ENCODE results near the gene ROR2.

The ROR2 gene

DNA sequence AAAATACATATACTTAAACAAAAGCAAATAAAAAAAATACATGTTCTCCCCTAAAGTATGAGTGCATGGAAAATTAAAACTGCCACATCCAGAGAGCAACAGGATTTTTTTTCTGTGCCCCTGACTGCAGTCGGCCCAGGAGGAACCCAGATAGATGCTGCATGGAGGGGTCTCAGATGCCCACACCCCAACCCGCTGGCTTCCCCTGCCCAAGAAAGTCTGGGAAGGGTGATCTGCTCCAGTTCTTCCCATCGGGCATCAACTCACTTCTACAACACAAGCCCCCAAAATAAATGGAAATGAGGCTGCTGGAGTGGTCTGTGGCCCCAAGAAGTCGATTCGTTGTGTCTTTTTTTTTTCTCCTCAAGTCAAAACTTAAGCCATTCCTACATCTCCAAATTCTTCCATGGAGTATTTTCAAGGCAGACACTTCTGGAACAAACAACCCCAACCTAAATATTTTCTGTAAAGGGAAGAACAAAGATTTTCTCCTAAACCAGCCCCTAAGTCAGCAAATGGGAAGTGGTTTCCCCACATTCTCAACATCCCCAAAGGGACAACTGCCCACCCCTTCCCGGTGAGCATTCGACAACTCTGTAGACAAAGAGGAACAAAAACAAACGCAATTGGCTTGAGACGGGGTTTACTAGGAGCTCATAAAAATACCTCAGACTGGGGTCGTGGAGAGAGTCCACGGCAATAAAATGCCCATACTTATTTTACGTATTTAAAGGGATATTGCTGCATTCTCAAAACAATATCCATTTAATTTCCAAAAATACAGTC lies 46.7 kb downstream of the ROR2 start:
- Histone ChIP-seq H3K4me1 (ENCODE audit: control insufficient read depth, insufficient read depth, low read length) (peaks cover 40% of the 10 kb centered on the region), H3K27me3 (ENCODE audit: control insufficient read depth, insufficient read depth, low read length) (peaks cover 27% of the 10 kb centered on the region), H3K4me3 (ENCODE audit: low read length) (no peak overlapping the region), H3K9ac (ENCODE audit: low read length) (no peak overlapping the region), H3K9me3 (ENCODE audit: control insufficient read depth, low read length) (no peaks in the 10 kb centered on the region), H3K36me3 (ENCODE audit: control insufficient read depth, insufficient read depth, low read length) (no peaks in the 10 kb centered on the region)

DNA sequence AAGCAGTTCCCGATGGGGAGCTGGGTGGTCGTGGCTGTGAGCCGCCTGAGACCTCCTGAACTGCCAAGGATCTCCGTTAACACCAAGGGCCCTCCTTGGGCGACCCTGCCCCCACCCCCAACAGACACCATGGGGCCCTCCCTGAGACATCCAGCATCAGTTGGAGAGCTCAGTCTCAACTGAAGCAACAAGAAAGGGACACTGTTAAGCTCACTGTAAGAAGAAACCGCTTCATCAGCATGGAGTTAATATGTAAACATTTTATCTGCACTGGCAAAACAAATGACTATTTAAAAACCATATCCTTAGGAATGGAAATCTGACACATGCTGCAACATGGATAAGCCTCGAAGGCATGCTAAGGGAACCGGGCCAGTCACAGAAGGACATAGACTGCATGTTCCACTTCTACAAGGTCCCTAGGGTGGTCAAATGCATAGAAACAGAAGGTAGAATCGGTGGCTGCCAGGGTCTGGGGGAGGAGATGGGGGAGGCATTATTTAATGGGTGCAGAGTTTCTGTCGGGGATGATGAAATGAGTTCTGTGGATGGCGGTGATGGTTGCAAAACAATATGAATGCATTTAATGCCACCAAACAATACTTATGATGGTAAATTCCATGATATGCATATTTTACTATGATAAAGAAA lies 47.4 kb downstream of the ROR2 start:
- Histone ChIP-seq H3K27me3 (ENCODE audit: control insufficient read depth, insufficient read depth, low read length) (peaks cover 33% of the 10 kb centered on the region), H3K4me1 (ENCODE audit: control insufficient read depth, insufficient read depth, low read length) (peaks cover 40% of the 10 kb centered on the region), H3K36me3 (ENCODE audit: control insufficient read depth, insufficient read depth, low read length) (no peaks in the 10 kb centered on the region), H3K9me3 (ENCODE audit: control insufficient read depth, low read length) (no peaks in the 10 kb centered on the region), H3K9ac (ENCODE audit: low read length) (no peak overlapping the region), H3K4me3 (ENCODE audit: low read length) (no peak overlapping the region)

DNA sequence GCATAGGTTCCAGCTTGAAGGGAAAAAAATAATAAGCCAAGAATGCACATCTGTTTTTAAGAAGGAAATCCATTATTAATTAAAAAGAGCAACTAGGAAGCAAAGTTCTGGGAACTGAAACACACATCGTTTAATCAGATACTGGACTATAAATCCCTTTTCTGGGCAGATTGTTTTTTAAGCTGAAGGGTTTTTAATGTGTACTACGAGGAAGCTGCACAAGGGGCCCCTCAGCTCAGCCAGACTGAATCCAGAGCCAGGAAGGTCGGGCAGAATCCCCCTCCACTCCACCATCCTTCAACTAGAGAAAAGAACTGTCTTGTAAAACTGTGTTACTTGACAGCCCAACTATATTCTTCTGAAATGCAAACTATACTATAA lies 49.2 kb downstream of the ROR2 start:
- Histone ChIP-seq H3K4me3 (ENCODE audit: low read length) (no peak overlapping the region), H3K27me3 (ENCODE audit: control insufficient read depth, insufficient read depth, low read length) (peaks cover 33% of the 10 kb centered on the region), H3K9me3 (ENCODE audit: control insufficient read depth, low read length) (no peaks in the 10 kb centered on the region), H3K9ac (ENCODE audit: low read length) (no peak overlapping the region), H3K4me1 (ENCODE audit: control insufficient read depth, insufficient read depth, low read length) (peaks cover 53% of the 10 kb centered on the region), H3K36me3 (ENCODE audit: control insufficient read depth, insufficient read depth, low read length) (no peaks in the 10 kb centered on the region)

DNA sequence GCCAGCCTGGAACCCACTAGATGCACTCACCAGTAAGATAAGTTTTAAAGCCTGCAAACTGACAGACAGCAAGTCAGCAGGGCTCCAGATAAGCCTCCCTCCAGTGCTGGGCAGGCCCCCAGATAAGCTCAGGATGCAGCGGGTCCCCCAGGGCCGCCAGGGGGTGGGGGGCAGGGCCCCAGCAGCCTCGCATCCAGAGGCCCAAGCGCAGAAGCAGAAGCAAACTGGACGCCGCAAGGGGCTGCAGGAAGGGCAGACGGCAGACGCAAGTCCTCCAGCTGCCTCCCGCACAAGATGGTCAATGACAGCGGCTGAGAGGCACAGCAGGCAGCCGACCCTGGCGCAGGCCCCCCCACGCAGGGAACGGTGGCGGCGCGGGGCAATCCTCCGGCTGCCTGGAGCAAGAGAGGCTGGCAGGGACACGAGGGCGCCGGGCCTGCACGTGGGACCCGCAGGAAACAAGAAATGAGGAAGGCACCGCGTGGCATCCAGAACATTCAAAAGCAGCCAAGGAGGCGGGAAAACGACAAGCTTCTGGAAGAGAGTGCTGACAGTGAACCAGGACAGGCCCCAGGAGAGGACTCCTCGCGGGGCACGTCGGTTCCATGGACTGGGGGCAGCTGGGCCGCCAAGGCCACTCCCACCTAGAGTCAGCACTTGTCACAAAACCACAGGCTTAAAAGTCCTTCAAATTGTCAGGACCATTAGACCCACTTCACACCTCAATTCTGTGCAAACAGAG lies 49.8 kb downstream of the ROR2 start:
- H3K4me3 ChIP-seq (ENCODE audit: low read length): no peak overlapping the region
- H3K4me1 ChIP-seq (ENCODE audit: control insufficient read depth, insufficient read depth, low read length): peaks cover 53% of the 10 kb centered on the region
- H3K9me3 ChIP-seq (ENCODE audit: control insufficient read depth, low read length): no peaks in the 10 kb centered on the region
- H3K36me3 ChIP-seq (ENCODE audit: control insufficient read depth, insufficient read depth, low read length): no peaks in the 10 kb centered on the region
- H3K9ac ChIP-seq (ENCODE audit: low read length): no peak overlapping the region
- peaks cover 33% of the 10 kb centered on the region for H3K27me3 ChIP-seq (ENCODE audit: control insufficient read depth, insufficient read depth, low read length)

DNA sequence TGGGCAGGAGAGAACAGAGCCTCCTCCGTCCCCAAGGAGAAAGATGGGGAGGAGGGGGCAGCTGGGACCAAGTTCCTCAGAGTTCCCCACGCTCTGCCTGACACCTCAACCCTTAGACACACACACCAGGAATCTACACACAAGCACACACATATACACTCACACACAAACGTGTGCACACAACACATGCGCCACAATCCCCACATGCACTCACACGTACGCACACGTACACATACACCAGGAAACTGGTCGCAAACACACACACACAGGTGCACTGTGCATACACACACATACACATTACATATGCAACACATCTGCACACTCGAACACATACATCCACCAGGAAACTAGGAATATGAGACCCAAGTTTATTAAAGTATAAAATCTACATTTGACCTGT lies 50.4 kb downstream of the ROR2 start:
- peaks cover 53% of the 10 kb centered on the region for H3K4me1 ChIP-seq (ENCODE audit: control insufficient read depth, insufficient read depth, low read length)
- no peak overlapping the region for H3K9ac ChIP-seq (ENCODE audit: low read length)
- H3K9me3 ChIP-seq (ENCODE audit: control insufficient read depth, low read length): no peaks in the 10 kb centered on the region
- H3K4me3 ChIP-seq (ENCODE audit: low read length): no peak overlapping the region
- no peaks in the 10 kb centered on the region for H3K36me3 ChIP-seq (ENCODE audit: control insufficient read depth, insufficient read depth, low read length)
- H3K27me3 ChIP-seq (ENCODE audit: control insufficient read depth, insufficient read depth, low read length): peaks cover 33% of the 10 kb centered on the region

DNA sequence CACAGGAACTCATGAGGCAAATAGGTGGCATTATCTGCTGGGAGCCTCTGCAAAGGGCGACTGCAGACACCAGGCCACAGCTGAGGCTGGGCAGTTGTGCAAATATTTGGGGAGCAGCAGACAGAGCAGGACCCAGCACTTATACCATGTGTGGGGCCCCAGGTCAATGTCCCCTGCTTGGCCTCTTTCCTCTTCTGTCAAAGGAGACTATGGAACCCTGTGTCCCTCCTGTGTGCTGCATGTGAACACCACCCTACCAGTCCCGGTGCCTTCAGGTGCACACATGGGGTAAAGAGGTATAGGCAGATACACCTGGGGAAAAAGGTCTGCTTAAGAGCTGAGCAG lies 50.8 kb downstream of the ROR2 start:
- no peaks in the 10 kb centered on the region for H3K9me3 ChIP-seq (ENCODE audit: control insufficient read depth, low read length)
- no peak overlapping the region for H3K4me3 ChIP-seq (ENCODE audit: low read length)
- no peaks in the 10 kb centered on the region for H3K36me3 ChIP-seq (ENCODE audit: control insufficient read depth, insufficient read depth, low read length)
- peaks cover 53% of the 10 kb centered on the region for H3K4me1 ChIP-seq (ENCODE audit: control insufficient read depth, insufficient read depth, low read length)
- H3K9ac ChIP-seq (ENCODE audit: low read length): no peak overlapping the region
- H3K27me3 ChIP-seq (ENCODE audit: control insufficient read depth, insufficient read depth, low read length): peaks cover 33% of the 10 kb centered on the region

DNA sequence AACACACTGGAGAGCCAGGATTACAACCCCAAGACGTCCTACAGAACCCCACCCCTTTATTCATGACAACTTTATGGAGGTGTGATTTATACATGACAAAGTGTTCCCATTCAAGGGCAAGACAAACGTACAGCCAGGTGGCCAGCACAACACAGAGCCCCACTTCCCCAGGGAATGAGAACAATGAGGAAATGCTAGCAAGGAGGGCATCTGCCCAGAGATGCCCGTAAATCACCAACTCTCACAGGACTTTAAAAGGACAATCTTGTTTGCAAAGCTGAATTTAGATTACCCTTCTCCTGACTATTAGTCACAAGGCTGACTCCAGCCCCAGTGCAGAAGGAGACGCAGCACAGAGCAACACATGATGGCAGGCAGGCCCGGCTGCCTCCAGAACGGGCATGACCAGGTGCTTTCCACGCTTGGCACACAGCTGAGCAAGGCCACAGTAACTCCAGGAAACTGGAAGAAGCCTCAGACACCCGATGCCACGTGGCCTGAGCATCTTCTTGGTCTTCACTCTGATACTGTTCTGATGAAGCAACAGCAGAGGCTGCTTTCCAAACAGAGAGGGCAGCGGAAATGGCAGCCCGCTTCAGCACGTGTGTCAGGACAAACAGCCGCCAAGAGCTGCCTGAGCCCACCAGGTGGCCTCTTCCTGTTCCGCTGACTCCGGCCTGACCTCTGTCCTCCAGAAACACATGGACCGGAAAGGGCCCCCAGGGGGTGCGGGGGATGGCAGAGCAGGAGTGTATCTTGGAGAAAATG lies 51.4 kb downstream of the ROR2 start:
- H3K9me3 ChIP-seq (ENCODE audit: control insufficient read depth, low read length): no peaks in the 10 kb centered on the region
- peaks cover 53% of the 10 kb centered on the region for H3K4me1 ChIP-seq (ENCODE audit: control insufficient read depth, insufficient read depth, low read length)
- no peak overlapping the region for H3K9ac ChIP-seq (ENCODE audit: low read length)
- no peaks in the 10 kb centered on the region for H3K36me3 ChIP-seq (ENCODE audit: control insufficient read depth, insufficient read depth, low read length)
- H3K4me3 ChIP-seq (ENCODE audit: low read length): no peak overlapping the region
- peaks cover 33% of the 10 kb centered on the region for H3K27me3 ChIP-seq (ENCODE audit: control insufficient read depth, insufficient read depth, low read length)

DNA sequence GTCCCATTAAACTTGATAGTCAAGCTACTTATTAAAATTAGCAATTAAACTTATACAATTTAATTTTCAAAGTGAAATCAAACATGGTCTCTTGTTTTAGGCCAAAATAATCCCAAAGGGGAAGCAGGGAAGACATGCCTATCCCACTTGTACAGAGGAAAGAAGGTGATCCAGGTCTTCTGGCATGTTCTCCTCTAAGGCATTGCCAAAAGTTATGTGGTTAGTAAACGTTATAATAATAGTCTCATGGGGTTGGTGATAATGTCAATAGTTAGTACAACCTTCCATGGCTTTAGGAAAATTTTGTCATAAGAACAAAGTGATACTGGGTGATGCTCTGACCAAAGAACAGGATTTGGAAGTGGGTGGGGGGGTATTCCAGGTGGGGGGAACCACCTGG lies 52.8 kb downstream of the ROR2 start:
- H3K36me3 ChIP-seq (ENCODE audit: control insufficient read depth, insufficient read depth, low read length): no peaks in the 10 kb centered on the region
- H3K4me1 ChIP-seq (ENCODE audit: control insufficient read depth, insufficient read depth, low read length): peaks cover 42% of the 10 kb centered on the region
- no peak overlapping the region for H3K4me3 ChIP-seq (ENCODE audit: low read length)
- H3K9ac ChIP-seq (ENCODE audit: low read length): no peak overlapping the region
- no peaks in the 10 kb centered on the region for H3K9me3 ChIP-seq (ENCODE audit: control insufficient read depth, low read length)
- H3K27me3 ChIP-seq (ENCODE audit: control insufficient read depth, insufficient read depth, low read length): peaks cover 26% of the 10 kb centered on the region

DNA sequence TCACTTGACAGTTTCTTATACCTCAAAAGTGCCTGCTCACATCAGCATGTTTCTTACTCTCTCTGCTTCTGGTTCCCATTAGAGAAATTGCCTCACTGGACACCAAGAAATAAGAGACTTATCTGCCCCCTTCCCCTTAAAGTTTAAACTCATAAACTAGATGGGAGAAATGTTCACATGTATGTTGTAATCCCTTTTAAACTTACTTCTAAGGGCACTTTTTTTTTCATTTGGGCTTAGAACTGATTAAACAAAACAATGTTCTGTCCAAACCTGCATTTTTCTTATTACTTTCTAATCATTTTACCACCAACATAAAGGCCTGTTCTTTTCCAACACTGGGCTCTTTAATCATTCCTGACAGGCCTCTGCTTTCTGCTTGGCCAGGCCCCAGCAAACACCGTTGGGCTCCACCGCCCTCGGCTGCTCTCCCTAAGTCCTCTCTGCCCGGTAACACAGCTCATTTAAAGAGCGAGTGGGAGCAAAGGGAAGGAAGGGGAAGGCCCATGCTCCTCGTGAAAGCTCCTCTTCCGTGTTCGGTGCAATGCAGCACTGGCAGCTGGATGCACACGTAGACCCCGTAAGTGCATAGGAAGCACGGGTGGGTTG lies 53.4 kb downstream of the ROR2 start:
- Histone ChIP-seq H3K9me3 (ENCODE audit: control insufficient read depth, low read length) (no peaks in the 10 kb centered on the region), H3K4me1 (ENCODE audit: control insufficient read depth, insufficient read depth, low read length) (peaks cover 41% of the 10 kb centered on the region), H3K36me3 (ENCODE audit: control insufficient read depth, insufficient read depth, low read length) (no peaks in the 10 kb centered on the region), H3K4me3 (ENCODE audit: low read length) (no peak overlapping the region), H3K27me3 (ENCODE audit: control insufficient read depth, insufficient read depth, low read length) (peaks cover 21% of the 10 kb centered on the region), H3K9ac (ENCODE audit: low read length) (no peak overlapping the region)

DNA sequence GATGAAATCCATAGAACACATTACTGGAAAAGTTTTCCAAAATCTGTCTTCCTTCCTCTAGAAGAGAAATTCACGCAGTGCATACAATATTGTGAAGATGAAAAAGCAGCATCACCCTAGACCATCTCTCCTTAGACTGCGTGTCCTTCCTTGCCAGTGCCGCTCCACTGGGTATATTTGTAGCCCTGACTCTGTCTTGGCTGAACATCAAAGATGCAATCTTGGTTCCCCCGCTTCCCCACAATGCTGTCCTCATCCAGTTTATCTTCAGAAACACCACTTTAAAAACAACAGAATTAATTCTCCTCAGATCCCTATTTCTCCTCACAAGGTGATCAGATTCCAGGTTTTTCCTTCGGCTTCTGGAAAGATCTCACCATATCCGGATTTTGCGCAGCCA lies 53.9 kb downstream of the ROR2 start:
- no peaks in the 10 kb centered on the region for H3K9me3 ChIP-seq (ENCODE audit: control insufficient read depth, low read length)
- H3K4me3 ChIP-seq (ENCODE audit: low read length): no peak overlapping the region
- no peaks in the 10 kb centered on the region for H3K36me3 ChIP-seq (ENCODE audit: control insufficient read depth, insufficient read depth, low read length)
- no peak overlapping the region for H3K9ac ChIP-seq (ENCODE audit: low read length)
- H3K27me3 ChIP-seq (ENCODE audit: control insufficient read depth, insufficient read depth, low read length): peaks cover 21% of the 10 kb centered on the region
- H3K4me1 ChIP-seq (ENCODE audit: control insufficient read depth, insufficient read depth, low read length): peaks cover 41% of the 10 kb centered on the region

DNA sequence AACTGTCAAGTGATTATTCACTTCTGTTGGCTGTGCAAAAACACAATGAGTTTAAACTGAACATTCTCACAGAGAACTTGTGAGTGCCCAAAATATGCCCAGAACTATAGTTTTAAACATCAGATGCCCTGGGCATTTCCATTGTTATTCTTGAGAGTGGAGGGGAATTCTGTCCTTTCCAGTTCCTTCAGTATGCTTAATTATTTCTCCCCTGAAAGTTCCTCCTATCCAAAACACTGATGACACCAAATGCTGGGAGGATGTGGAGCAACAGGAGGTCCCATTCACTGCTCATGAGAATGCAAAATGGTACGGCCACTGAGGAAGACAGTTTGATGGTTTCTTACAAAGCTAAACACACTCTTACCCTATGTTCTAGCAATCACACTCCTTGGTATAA lies 55.5 kb downstream of the ROR2 start:
- H3K9ac ChIP-seq (ENCODE audit: low read length): no peak overlapping the region
- H3K36me3 ChIP-seq (ENCODE audit: control insufficient read depth, insufficient read depth, low read length): no peaks in the 10 kb centered on the region
- H3K4me3 ChIP-seq (ENCODE audit: low read length): no peak overlapping the region
- no peaks in the 10 kb centered on the region for H3K9me3 ChIP-seq (ENCODE audit: control insufficient read depth, low read length)
- H3K4me1 ChIP-seq (ENCODE audit: control insufficient read depth, insufficient read depth, low read length): peaks cover 30% of the 10 kb centered on the region
- H3K27me3 ChIP-seq (ENCODE audit: control insufficient read depth, insufficient read depth, low read length): peaks cover 14% of the 10 kb centered on the region
